Mesenchymal stem cell (in vitro differentiated cells and primary cell): ENCODE results near the gene RCN1.
A peak's percentile ranks its signal among the peaks of the same experiment; 100 is the strongest.

Experiments used
- DNase-seq: peaks from one replicate; pipeline ENCODE4 v3.0.0-alpha.2; 2013
- H2AFZ ChIP-seq: one replicate; pipeline ENCODE4 v1.6.1; 2013; ENCODE audit warnings: low read depth, mild to moderate bottlenecking, control low read depth, inconsistent platforms, low read length, moderate library complexity
- H2AK5ac ChIP-seq: 2 replicates; pipeline ENCODE4 v1.6.1; 2013; ENCODE audit warnings: low read length, moderate library complexity, mild to moderate bottlenecking, inconsistent platforms; ENCODE audit not compliant: severe bottlenecking
- H2BK120ac ChIP-seq: one replicate; pipeline ENCODE4 v1.6.1; 2013; ENCODE audit warnings: low read depth, mild to moderate bottlenecking, inconsistent platforms, low read length, moderate library complexity
- H2BK12ac ChIP-seq, 2 experiments: one replicate each; pipeline ENCODE4 v1.6.1; 2013; ENCODE audit warnings: inconsistent platforms in 2 of 2, low read length in 2 of 2, mild to moderate bottlenecking in 2 of 2, moderate library complexity in 2 of 2, control low read depth in 1 of 2
- H2BK15ac ChIP-seq: one replicate; pipeline ENCODE4 v1.6.1; 2013; ENCODE audit warnings: mild to moderate bottlenecking, low read depth, inconsistent platforms; ENCODE audit not compliant: poor library complexity, severe bottlenecking
- H2BK5ac ChIP-seq: 2 replicates; pipeline ENCODE4 v1.6.1; 2013; ENCODE audit warnings: low read depth, mild to moderate bottlenecking, low read length, control low read depth, inconsistent platforms; ENCODE audit not compliant: poor library complexity, severe bottlenecking
- H3K14ac ChIP-seq, 2 experiments: one replicate each; pipeline ENCODE4 v1.6.1; 2013; ENCODE audit warnings: inconsistent platforms in 2 of 2, low read length in 2 of 2, control low read depth in 1 of 2, mild to moderate bottlenecking in 1 of 2, moderate library complexity in 1 of 2
- H3K18ac ChIP-seq, 2 experiments: one replicate each; pipeline ENCODE4 v1.6.1; 2013; ENCODE audit warnings: inconsistent platforms in 2 of 2, low read length in 2 of 2, control low read depth in 1 of 2, low read depth in 1 of 2, mild to moderate bottlenecking in 1 of 2
- H3K23ac ChIP-seq, 2 experiments: one replicate each; pipeline ENCODE4 v1.6.1; 2013; ENCODE audit warnings: inconsistent platforms in 2 of 2, low read length in 2 of 2, mild to moderate bottlenecking in 2 of 2, moderate library complexity in 2 of 2, control low read depth in 1 of 2
- H3K27ac ChIP-seq: 2 replicates; pipeline ENCODE4 v1.5.1; 2013; ENCODE audit warnings: mild to moderate bottlenecking, moderate library complexity, low read length, control low read depth, inconsistent platforms; ENCODE audit not compliant: poor library complexity, severe bottlenecking
- H3K27me3 ChIP-seq, 2 experiments: 2 replicates each; pipeline versions ENCODE4 v1.6.1 to v1.7.0; 2013; ENCODE audit warnings: low read length in 2 of 2, mild to moderate bottlenecking in 2 of 2, moderate library complexity in 2 of 2, control low read depth in 1 of 2, inconsistent platforms in 1 of 2; ENCODE audit not compliant: control insufficient read depth in 1 of 2, insufficient read depth in 1 of 2
- H3K36me3 ChIP-seq, 2 experiments: 2 replicates each; pipeline versions ENCODE4 v1.6.1 to v1.7.0; 2013; ENCODE audit warnings: low read length in 2 of 2, control low read depth in 1 of 2, inconsistent platforms in 1 of 2, low read depth in 1 of 2, mild to moderate bottlenecking in 1 of 2; ENCODE audit not compliant: insufficient read depth in 2 of 2, control insufficient read depth in 1 of 2
- H3K4ac ChIP-seq, 2 experiments: one replicate each; pipeline ENCODE4 v1.6.1; 2013; ENCODE audit warnings: inconsistent platforms in 2 of 2, low read length in 2 of 2, mild to moderate bottlenecking in 2 of 2, moderate library complexity in 2 of 2, control low read depth in 1 of 2, low read depth in 1 of 2
- H3K4me1 ChIP-seq: 2 replicates; pipeline ENCODE4 v1.6.1; 2013; ENCODE audit warnings: low read depth, low read length, control low read depth; ENCODE audit not compliant: control insufficient read depth, insufficient read depth
- H3K4me2 ChIP-seq: 2 replicates; pipeline ENCODE4 v1.6.1; 2013; ENCODE audit warnings: low read length, mild to moderate bottlenecking, inconsistent platforms; ENCODE audit not compliant: poor library complexity, severe bottlenecking
- H3K4me3 ChIP-seq, 2 experiments: 2 replicates each; pipeline versions ENCODE4 v1.5.1 to v1.7.0; 2013; ENCODE audit warnings: low read length in 2 of 2, mild to moderate bottlenecking in 2 of 2, control low read depth in 1 of 2, low read depth in 1 of 2; ENCODE audit not compliant: insufficient read depth in 1 of 2
- H3K79me1 ChIP-seq: replicated peaks from 2 replicates; pipeline ENCODE4 v1.6.1; 2013; ENCODE audit warnings: mild to moderate bottlenecking, control low read depth, low read length, inconsistent platforms; ENCODE audit not compliant: poor library complexity, severe bottlenecking
- H3K9ac ChIP-seq: 2 replicates; pipeline ENCODE4 v1.7.0; 2013; ENCODE audit warnings: mild to moderate bottlenecking, low read length, moderate library complexity
- H3K9me3 ChIP-seq: 2 replicates; pipeline ENCODE4 v1.7.0; 2013; ENCODE audit warnings: mild to moderate bottlenecking, low read length; ENCODE audit not compliant: control insufficient read depth
- H4K8ac ChIP-seq: one replicate; pipeline ENCODE4 v1.6.1; 2013; ENCODE audit warnings: inconsistent platforms, mild to moderate bottlenecking, low read length, moderate library complexity
- H4K91ac ChIP-seq: one replicate; pipeline ENCODE4 v1.6.1; 2013; ENCODE audit warnings: mild to moderate bottlenecking, low read length, inconsistent platforms
- WGBS: methylation state at CpG from one replicate; pipeline ENCODE4 v1.1.7; 2013; ENCODE audit warnings: mixed read lengths; 5-methylcytosine and 5-hydroxymethylcytosine counted together

Gene RCN1

DNA sequence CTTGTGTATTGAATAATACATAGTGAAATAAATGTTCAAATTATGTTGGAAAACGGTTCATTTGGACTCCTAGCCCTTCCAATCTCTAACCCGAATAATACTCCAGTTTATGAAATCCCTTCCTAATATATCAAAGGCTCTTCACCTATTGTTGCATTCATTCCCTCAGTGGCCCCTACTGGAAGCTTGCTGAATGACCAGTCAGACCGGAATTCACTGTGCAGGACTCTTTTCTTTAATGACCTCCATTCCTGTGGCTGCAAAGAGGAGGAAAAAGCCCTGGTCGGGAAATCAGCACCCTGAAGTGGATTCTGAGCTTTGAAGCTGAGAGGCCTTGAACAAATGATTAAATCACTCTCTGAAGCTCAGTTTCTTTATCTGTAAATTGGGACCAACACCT lies 19.1 kb upstream of the RCN1 start:
- Histone ChIP-seq H4K8ac (no peak overlapping the region), H3K14ac (no peak overlapping the region), H3K9me3 (no peaks in the 10 kb centered on the region), H3K9ac (no peak overlapping the region), H3K4me1 (no peaks in the 10 kb centered on the region), H3K4me3 (no peak overlapping the region), H3K4me2 (no peak overlapping the region), H3K27me3 (peaks cover 26 to 35% of the 10 kb centered on the region in 2 experiments), H3K4ac (no peak overlapping the region), H2BK15ac (no peak overlapping the region), H3K36me3 (no peaks in the 10 kb centered on the region), H2BK5ac (no peak overlapping the region), H2AFZ (no peak overlapping the region), H3K23ac (no peak overlapping the region), H4K91ac (no peak overlapping the region), H3K27ac (no peak overlapping the region), H2BK120ac (no peak overlapping the region), H3K79me1 (no peaks in the 10 kb centered on the region), H2BK12ac (no peak overlapping the region), H3K18ac (no peak overlapping the region), H2AK5ac (no peak overlapping the region)
- 40% methylated on average over 4 of the region's 4 CpGs for WGBS
- DNase-seq: peak; percentile 66

DNA sequence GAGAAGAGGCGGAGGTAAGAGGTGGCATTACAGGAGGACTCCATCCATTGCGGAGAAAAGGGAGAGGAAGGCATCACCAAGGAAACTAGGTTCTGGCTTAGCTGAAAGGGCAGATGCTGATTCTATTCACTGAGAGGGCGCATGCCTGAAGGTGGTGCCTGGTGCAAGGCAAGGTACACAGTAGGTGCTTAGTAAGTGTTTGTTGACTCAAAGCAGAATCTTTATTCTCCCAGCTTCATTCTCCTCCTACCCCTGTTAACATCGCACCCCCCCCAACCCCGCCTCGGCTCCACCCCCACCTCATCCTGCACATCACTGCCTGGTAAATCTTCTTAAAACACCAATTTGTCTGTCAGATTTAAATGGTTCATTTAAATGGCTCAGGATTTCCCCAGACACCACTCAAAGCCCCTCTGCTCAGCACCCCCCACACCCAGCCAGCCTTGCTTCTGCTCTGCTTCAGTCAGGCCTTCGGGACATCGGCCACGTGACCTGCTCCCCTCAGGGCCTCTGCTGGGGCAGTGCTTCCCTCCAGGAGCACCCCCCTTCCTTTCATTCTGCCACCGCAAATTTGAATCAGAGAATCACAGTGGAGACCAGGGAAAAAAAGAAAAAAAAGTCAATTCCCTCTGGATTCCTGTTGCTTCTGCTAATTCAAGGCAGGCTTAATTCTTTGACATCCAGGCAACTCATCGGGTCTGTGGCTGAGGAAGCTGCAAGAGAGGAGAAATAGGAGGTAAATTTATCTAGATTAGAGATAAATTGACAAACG lies 17.8 kb upstream of the RCN1 start:
- Histone ChIP-seq H3K9ac (no peak overlapping the region), H3K14ac (no peak overlapping the region), H3K18ac (no peak overlapping the region), H3K23ac (no peak overlapping the region), H2BK120ac (no peak overlapping the region), H3K36me3 (no peaks in the 10 kb centered on the region), H3K4ac (no peak overlapping the region), H2BK15ac (no peak overlapping the region), H3K4me3 (no peak overlapping the region), H2AFZ (no peak overlapping the region), H2AK5ac (no peak overlapping the region), H3K9me3 (no peaks in the 10 kb centered on the region), H4K91ac (no peak overlapping the region), H3K79me1 (no peaks in the 10 kb centered on the region), H2BK12ac (peak overlapping the region in 1 of 2 experiments; percentile 18), H3K4me2 (no peak overlapping the region), H4K8ac (peak overlapping the region; percentile 12), H3K27ac (no peak overlapping the region), H3K27me3 (peaks cover 17 to 27% of the 10 kb centered on the region in 2 experiments), H3K4me1 (no peaks in the 10 kb centered on the region), H2BK5ac (no peak overlapping the region)
- DNase-seq: no peak
- 78% methylated on average over 10 of the region's 12 CpGs for WGBS

DNA sequence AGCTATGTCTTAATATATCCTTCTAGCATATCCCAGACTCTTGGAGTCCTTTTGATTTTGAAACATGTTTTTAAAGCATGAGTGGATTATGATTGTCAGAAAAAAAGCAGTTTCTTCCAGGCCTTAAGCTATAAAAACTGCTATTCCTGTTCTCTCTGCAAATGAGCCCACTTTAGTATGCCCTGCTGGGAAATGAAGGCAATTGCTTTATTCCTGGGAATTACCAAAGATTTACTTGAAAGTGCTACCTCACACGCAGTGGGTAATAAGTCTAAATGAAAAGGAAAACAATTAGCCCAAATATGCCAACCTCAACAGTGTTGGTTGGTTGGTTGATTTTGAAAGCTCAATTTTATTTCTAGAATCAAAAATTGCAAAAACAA lies 17.2 kb upstream of the RCN1 start:
- Histone ChIP-seq H3K4me3 (no peak overlapping the region), H2BK12ac (no peak overlapping the region), H2BK120ac (no peak overlapping the region), H3K18ac (no peak overlapping the region), H3K27me3 (peaks cover 13 to 21% of the 10 kb centered on the region in 2 experiments), H3K9ac (no peak overlapping the region), H3K27ac (no peak overlapping the region), H3K4ac (no peak overlapping the region), H3K4me1 (no peaks in the 10 kb centered on the region), H3K23ac (no peak overlapping the region), H3K79me1 (no peaks in the 10 kb centered on the region), H3K36me3 (no peaks in the 10 kb centered on the region), H2AFZ (no peak overlapping the region), H2AK5ac (no peak overlapping the region), H2BK15ac (no peak overlapping the region), H4K91ac (no peak overlapping the region), H3K9me3 (no peaks in the 10 kb centered on the region), H3K4me2 (no peak overlapping the region), H2BK5ac (no peak overlapping the region), H4K8ac (no peak overlapping the region), H3K14ac (no peak overlapping the region)
- no CpG with 5 or more reads among the region's 1 CpG for WGBS
- DNase-seq: no peak

DNA sequence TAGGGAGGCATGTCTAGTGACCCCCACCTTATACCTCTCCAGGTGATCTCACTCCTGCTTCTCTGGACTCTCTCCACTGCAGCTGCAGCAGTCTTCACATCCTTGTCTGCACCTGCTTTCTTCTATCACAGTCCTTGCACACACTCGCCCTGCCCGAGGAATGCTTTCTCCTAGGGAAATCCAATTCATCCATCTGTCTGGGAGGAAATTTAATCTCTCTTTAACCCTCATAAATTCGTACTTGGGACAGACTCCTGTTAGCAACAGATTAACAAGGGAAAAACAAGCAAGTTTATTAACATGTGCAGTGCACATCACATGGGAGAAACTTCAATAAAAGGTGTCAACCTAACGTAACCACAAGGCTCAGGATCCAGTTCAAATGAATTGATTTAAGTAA lies 11.3 kb upstream of the RCN1 start:
- H4K8ac ChIP-seq: no peak overlapping the region

More for the DNA sequence above, 11.3 kb upstream of the RCN1 start:
- no peak overlapping the region for H3K4me2 ChIP-seq
- H2BK120ac ChIP-seq: no peak overlapping the region
- H3K79me1 ChIP-seq: no peaks in the 10 kb centered on the region
- no peak overlapping the region for H2AK5ac ChIP-seq
- no peak overlapping the region for H2AFZ ChIP-seq
- no peak overlapping the region for H3K9ac ChIP-seq
- no peaks in the 10 kb centered on the region for H3K9me3 ChIP-seq
- no peak overlapping the region for H2BK5ac ChIP-seq
- no peak overlapping the region for H3K27ac ChIP-seq
- no peak overlapping the region for H3K4me3 ChIP-seq
- H3K36me3 ChIP-seq: no peaks in the 10 kb centered on the region
- H3K4me1 ChIP-seq: peaks cover 3% of the 10 kb centered on the region
- no peak overlapping the region for H2BK15ac ChIP-seq
- H2BK12ac ChIP-seq: no peak overlapping the region
- no peak overlapping the region for H3K14ac ChIP-seq
- 94% methylated on average over 4 of the region's 4 CpGs for WGBS
- H3K23ac ChIP-seq: no peak overlapping the region
- H4K91ac ChIP-seq: no peak overlapping the region
- H3K27me3 ChIP-seq: no peaks in the 10 kb centered on the region
- H3K18ac ChIP-seq: no peak overlapping the region
- no peak overlapping the region for H3K4ac ChIP-seq
- DNase-seq: no peak
